ENCODE results near the gene PLCB4. TPM values are rescaled to one million over a fixed set of nuclear protein-coding genes. Genes with fewer than 3 reads are reported as not detected.

Gene PLCB4
- total RNA-seq, 1 donor from 2014 or later, result 16.4 TPM

DNA sequence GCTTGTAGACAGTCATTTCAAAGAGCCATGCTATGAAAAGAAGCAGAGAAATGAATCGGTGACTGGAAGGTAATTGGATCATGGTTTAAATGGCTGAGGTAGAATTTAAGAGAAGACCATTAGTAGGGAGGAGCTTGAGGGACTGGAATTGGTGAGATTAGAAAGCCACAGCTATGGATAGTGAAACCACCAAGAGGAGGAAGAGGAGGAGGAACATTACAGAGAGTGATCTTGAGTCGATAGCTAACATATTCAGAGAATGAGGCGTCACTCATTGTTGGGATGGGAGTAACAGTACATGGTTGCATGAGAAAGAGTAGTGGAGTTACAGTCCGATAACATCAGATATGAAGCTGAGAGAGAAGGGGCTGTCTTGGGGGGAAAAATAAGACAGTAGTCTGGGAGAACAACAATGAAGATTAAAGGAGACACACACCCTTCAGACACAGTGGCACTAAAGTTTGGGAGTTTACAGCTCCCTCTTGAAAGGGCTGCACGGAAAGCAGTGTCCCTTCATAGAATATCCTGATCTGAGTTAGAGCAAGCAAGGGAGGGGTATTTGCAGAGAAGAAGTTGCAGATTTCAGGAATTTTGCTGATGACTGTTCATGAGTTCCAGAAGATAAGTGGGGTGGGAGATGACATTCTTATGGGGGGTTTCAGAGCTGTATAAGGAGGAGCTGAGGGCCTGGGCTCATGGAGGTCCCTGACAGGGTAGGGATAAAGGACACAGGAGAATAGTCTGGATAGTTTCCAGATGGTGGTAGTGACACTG, 430.4 kb downstream of the PLCB4 start:
- DNase-seq, result no peak

DNA sequence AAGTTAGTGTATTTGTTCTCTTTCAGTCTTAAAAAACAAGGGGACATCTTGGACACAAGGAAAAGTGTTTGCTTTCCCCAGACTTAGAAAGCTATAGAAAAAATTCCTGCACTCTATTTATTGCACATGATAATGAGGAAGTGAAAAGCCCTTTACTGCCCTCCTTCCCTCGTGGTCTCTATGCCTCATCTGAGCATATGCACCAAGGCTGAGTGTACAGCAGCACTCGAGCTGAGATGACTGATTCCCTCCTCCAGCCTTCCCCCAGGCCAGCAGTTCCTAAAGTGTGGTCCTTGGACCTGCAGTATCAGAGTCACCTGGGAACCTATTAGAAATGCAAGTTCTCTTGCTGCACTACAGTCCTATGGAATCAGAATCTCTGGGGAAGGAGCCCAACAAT, 431.2 kb downstream of the PLCB4 start:
- DNase-seq, result no peak

DNA sequence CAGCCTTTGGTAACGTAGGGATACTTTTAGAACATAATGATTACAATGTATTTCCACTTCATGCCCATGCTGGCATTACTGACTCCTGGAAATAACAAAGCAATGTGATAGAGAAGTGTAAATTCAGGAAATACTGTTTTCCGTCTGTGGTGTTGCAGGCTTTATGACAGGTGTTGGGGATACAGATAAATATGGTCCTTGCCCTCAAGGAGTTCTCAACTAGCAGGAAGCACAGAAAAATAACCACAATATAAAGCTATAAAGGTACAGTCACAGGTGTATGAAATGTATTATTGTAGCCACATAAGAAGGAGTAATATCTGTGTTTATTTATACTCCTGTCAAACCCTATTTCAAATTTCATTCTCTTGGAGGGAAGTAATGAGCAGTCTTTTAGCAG, 432.6 kb downstream of the PLCB4 start:
- no peak for DNase-seq

DNA sequence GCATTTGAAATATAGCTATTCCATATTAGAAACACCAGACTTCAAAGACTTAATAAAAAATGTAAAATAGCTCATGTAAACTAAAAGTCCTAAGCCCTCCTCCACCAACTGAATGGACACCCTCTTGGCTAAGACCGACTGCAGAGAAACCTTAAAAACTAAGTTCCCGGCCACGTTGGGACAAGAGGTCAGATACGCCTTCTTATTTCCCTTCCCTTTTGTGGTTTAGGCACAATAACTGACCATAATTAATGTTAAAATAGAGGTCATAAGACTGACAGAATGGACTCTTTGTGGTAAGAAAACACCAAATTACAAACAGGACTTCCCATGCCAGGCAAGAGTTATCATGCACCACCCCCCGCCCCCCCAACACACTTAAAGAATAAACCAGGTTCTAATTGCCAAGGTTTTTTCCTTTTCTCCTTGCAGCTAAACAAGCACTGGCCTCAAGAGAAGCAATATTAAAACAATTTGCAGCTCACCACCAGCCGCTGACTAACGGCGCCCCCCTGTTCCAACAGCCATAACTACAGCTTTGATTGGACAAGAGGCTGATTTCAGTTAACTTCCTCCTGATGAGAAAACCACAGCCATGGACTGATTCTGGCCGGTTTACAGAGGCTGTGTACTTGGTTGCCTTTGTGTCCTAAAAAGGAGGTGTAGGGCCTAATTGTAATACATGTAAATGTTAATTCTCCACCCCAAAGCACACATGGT, 434.8 kb downstream of the PLCB4 start:
- DNase-seq, result no peak

- no peak for DNase-seq
Observed at GRCh38 chr20:9506280-9506821, 437.5 kb downstream of the PLCB4 start.

GRCh38 chr20:9506964-9507369, 438.1 kb downstream of the PLCB4 start:
- DNase-seq, result no peak

DNA sequence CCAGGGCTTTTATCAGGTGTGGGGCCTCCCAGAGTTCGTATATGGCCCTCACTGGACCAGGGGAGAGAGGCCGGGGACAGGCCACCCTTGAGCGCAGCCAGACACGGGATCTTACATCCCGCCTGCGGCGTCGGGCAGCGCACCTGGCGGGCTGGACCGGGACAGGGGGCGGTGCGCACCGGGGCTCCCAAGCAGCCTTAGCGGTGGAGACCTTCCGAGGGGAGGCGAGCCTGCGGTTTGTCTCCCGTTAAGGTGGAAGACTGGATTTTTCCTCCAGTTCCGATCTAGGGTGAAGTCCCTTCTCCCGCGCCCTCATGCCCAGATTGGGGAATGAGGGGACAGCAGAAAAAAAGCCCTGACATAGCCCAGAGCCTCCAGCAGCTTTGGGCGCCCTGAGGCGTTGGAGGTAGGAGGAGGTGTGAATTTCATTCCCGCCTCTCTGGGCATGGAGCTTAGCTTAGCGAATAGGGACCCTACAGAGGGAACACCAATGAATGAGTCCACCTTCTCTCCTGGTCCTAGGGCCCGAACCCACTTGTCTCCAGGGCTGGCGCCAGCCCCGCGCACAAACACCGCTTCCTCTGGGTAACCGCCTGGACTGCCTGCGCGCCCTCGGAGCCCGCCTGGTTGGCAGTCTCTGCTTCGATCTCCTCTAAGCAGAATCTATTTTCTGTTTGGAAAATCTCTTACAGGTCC, 438.8 kb downstream of the PLCB4 start:
- DNase-seq, result no peak

DNA sequence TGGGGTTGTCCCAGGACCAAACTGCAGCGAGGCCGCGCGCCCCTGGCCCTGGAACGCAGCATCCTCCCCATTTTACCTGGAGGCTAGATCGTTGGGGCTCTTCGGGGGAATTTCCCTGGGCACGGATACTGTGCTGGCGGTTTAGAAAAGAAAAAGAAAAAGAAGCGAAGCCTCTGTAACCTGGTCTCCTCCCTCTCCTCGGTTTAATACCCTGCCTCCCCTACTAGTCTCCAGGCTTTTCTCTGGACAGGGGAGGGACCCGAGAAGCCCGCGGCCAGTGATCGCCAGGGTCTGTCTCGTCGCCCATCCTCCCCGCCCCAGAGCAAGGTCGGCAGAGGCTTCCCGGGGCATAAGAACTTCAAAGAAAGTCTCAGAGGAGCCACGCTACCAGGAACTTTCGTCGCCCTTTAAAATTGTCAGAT, 439.4 kb downstream of the PLCB4 start:
- no peak for DNase-seq

GRCh38 chr20:9508696-9509178, 439.9 kb downstream of the PLCB4 start:
- DNase-seq, result no peak

GRCh38 chr20:9509246-9509645, 440.4 kb downstream of the PLCB4 start:
- no peak for DNase-seq

DNA sequence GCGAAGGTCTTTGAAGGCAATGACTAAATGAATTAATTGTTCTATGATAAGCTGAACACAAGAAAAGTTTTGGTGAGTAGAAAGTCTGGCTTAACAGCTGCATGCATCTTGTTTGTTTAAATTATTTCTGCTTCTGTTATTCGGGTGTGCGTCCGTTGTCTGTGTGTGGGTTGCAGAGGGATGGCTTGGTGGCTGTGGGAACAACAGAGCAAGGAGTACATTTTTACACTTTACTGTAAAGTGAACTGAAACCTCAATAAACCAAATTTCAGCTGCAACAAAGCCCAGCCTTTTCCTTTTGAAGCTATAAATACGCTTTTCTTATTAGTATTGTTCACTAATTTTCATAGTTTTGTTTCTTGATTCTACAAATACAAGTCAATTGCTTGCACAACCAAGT, 442.0 kb downstream of the PLCB4 start:
- no peak for DNase-seq

GRCh38 chr20:9514072-9514460, 445.2 kb downstream of the PLCB4 start:
- DNase-seq, result no peak

GRCh38 chr20:9514461-9515213, 445.8 kb downstream of the PLCB4 start, which contains the start of gene LAMP5:
Gene LAMP5 (plus strand): TSS chr20:9514590. CDS start chr20:9514853, 263 bp downstream.
- DNase-seq, result peak; percentile 75

- DNase-seq, result no peak
Observed at GRCh38 chr20:9515214-9515585, 446.3 kb downstream of the PLCB4 start.

- DNase-seq, result no peak
Observed at GRCh38 chr20:9515741-9516233, 446.9 kb downstream of the PLCB4 start.

DNA sequence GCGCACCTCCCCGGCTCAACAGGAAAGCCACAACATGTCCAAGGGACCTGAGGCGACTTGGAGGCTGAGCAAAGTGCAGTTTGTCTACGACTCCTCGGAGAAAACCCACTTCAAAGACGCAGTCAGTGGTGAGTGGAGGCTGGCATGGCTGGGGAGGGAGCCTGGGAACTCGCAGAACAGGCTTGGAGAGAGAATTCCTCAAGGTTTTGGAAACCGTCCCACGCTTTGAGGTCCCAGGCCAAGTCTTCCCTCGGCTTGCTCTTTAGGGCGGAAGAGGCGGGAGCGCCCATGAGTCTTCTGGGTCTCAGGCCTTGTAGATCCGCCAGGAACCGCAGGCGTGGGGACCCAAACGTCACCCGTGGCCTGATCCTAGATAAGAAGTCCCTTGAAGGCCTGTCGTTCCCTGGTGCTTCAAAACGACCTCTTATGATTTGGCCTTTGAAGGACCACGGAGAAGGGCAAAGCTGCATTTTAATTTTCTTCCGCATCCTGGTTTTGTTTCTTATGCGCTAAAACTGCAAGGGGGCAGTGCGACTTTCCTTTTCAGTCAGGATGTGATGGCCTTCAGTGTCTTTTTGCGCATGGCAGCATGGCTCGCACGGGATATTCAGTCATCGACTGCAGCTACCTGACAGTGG, 447.5 kb downstream of the PLCB4 start:
- peak; percentile 18 for DNase-seq

DNA sequence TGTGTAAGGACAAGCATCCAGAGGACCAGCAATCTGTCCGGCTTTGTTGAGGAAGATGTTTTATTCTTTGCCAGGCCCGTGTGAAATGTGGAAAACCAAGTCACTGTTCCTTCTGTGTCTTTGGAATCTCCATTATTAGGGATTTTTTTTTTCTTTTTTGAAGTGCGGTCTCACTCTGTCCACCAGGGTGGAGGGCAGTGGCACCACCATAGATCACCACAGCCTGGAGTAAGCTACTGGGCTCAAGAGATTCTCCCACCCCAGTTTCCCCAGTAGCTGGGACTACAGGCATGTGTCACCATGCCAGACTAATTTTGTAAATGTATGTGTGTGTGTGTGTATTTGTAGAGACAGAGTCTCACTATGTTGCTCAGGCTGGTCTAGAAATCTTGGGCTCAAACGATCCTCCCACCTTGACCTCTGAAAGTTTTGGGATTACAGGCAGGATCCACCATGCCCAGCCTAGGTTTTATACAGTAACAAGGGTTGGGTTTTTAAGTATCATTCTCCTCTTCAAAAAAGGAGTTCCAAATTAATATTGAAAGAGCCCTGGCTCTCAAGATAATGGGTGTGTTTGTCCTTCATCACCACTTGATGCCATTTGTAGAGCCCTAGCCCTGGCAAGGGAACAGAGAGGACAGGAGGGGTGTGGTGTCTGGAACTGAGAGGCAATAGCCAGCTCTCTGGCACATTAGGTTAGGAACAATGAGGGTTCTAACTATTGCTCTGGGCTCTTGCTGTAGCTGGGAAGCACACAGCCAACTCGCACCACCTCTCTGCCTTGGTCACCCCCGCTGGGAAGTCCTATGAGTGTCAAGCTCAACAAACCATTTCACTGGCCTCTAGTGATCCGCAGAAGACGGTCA, 448.6 kb downstream of the PLCB4 start:
- no peak for DNase-seq

DNA sequence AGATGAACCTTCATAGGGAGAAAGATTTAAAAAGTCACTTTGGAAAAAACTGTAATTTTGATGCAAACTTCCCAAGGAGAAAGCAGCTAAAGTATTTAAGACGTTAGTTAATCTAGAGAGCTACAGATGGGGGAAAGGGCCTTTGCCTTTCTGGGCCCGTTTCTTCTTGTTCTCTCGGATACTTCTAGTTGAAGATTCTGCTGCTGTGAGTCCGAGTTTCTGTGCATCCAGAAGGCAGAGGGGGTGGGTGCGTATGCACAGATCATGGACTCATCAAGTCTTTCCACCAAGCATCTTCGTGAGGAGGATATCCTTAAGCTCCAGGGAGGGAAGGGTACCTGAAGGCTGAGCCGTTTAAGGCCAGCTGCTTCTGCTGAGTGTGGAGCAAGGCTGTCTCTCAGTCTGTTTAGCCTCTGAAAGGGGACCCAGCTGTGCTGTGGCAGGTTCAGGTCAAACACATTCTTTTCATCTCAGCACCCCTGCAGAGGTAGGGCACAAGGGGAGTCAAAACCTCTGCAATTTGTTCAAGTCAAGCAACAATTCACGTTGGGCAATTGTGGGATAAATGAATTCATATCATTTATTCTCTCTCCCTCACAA, 449.8 kb downstream of the PLCB4 start:
- no peak for DNase-seq

DNA sequence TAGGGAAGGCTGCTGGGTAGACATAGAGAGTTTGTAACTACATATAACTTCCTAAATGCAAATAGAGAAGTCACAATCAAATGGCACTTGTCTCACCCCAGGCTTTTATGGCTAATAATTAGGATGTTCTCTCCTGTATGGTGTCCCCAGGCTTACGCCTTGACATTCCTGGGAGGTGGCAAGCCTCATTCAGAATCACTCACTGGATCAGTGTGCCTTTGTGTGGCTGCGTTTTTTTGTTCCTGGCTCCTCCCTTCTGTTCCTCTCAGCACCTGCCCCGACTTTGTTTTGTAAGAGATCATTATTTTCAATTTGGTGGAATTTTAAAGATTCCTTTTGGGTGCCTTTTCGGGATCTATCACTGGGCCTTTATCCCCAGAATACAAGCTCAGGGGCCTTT, 451.2 kb downstream of the PLCB4 start:
- DNase-seq, result no peak

GRCh38 chr20:9523636-9524035, 454.7 kb downstream of the PLCB4 start:
- DNase-seq, result no peak
